Measurements from ENCODE around the gene PTPRN2.

PTPRN2 gene

GRCh38 chr7:158489462-158490155 is 98.0 kb downstream of the PTPRN2 start:
- DNase-seq (ENCODE audit: low read depth): no peak

- DNase-seq (ENCODE audit: low read depth): no peak
Measured at GRCh38 chr7:158488181-158488971, 99.2 kb downstream of the PTPRN2 start.

DNA sequence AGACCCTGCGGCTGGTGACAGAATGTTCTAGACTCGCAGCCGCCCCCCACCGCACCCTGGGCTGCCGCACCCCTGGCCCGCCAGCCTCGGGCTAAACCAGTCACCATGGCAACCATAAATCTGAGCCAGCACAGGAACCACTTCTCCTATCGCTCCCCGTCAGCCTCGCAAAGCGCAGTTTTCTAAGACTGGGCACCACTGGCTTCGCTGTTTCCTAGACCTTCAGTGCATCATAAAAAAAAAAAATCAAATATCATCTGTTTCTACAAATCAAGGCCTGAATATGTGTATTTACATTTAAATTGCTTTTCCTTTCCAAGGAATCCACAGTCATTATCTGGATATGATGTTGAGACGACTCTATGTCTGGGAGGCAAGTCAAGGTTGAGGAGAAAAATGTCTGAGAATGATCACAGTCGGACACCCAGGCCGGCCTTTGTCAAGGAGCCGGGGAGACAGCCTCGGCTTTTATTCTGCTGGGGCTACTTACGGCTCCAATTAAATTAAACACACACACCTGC is 99.9 kb downstream of the PTPRN2 start:
- DNase-seq (ENCODE audit: low read depth): no peak

- DNase-seq (ENCODE audit: low read depth): no peak
Measured at GRCh38 chr7:158486919-158487318, 100.7 kb downstream of the PTPRN2 start.

DNA sequence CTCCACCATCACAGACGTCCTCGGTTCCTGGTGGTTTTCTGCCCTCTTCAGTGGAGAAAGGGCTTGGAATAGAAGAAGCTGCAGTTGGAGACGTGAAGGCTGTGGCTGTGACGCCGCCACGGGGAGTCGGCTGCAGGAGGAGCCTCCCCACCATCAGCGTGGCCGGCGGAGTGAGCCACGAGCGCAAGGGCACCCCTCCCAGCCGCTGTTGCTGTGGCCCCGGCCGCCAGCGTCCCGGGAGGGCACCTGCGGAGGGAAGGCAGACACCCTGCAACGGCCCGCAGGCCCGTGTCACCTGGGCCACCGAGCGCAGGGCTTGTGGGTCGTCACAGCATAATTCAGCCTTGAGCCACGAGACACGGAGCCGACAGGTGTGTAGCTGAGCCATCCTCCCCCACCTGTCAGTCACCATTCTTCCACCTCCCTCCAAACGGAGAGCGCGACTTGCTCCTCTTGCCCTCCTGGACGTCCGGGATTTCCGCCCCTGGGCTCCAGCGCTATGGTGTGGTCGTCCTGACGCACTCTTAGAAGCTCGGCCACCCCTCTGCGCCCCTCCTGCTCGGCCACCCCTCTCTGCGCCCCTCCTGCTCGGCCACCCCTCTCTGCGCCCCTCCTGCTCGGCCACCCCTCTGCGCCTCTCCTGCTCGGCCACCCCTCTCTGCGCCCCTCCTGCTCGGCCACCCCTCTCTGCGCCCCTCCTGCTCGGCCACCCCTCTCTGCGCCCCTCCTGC is 102.7 kb downstream of the PTPRN2 start:
- DNase-seq (ENCODE audit: low read depth): no peak

- DNase-seq (ENCODE audit: low read depth): no peak
Measured at GRCh38 chr7:158482480-158482879, 105.1 kb downstream of the PTPRN2 start.

DNA sequence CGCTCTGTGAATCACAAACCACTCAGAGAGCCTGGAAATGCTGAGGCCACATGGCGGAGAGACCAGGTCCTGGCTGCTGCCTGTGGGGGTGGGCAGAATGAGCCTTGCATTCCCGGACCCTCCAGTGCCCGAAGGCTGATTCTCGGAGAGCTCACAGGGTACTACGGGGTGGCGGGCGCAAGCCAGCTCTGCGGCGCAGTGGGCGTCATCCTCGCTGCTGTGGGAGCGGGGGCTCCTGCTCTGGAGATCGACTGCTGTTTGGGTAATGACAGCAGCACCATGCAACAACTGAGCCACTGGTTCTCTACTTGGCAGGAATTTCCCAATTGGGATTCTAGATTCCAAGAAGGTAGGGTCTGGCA is 108.0 kb downstream of the PTPRN2 start:
- no peak for DNase-seq (ENCODE audit: low read depth)

DNA sequence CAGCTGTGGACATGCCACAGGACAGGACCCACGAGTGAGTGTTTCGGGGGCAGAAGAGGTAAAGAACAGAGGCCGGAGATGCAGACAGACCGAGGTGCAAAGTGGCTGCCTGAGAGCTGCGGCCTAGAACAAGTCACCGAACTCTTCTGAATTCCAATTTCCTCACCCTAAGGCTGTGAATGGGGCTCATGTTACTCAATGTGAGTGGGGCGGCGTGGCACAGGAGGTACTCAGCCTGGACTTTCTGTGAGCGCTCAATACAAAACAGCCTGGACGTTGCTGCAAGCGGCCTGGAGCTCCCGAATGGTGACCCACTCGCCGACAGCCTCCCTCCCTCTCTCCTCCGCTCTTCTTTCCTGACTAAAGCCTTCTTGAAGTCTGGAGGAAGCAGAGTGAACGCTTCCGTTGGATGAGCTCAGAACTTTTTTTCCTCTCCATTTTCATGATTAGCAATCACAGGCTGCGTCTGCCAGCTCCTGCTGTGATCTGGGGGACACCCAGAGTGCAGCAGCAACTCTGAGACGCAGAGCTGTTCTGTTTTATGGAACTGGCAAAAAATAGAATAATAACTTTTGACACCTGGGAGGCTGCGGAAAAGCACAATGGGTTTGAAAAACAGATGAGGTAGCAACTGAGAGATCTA is 108.5 kb downstream of the PTPRN2 start:
- DNase-seq (ENCODE audit: low read depth): no peak

DNA sequence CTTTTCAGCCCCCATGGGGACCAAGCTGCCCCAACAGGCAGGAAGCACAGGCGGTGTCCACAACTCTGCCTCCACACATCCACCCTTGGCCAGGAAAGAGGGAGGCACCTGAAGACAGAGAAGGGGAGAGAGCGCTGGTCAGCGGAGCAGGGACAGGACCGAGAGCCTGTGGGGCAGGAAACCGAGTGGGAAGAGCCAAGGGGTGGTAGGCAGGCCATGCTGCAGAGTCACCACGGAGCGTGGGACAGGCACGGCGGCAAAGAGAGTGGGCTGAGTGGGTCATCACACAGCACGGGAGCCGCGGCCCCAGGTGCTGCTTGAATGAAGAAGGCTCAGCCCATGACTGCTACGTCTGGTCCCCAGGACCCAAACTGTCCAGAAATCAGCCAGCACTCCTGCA is 109.8 kb downstream of the PTPRN2 start:
- no peak for DNase-seq (ENCODE audit: low read depth)

- DNase-seq (ENCODE audit: low read depth): no peak
Measured at GRCh38 chr7:158476331-158476932, 111.2 kb downstream of the PTPRN2 start.

DNA sequence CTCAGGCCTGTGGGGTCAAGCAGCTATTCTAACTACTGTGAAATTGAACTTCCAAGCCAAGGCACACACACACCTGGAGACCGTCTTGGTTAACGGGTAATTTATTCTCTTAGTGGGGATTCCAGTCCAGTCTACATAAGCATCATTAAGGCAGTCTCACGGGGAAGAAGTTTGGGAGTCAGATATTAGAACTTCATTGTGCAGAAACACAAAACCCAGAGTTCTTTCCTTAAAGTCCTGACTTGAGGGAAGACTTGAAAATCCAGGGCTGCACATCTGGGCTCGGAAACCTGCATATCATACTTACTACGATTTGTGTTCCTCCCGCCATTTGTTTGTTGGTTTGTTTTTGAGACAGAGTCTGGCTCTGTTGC is 112.0 kb downstream of the PTPRN2 start:
- no peak for DNase-seq (ENCODE audit: low read depth)

DNA sequence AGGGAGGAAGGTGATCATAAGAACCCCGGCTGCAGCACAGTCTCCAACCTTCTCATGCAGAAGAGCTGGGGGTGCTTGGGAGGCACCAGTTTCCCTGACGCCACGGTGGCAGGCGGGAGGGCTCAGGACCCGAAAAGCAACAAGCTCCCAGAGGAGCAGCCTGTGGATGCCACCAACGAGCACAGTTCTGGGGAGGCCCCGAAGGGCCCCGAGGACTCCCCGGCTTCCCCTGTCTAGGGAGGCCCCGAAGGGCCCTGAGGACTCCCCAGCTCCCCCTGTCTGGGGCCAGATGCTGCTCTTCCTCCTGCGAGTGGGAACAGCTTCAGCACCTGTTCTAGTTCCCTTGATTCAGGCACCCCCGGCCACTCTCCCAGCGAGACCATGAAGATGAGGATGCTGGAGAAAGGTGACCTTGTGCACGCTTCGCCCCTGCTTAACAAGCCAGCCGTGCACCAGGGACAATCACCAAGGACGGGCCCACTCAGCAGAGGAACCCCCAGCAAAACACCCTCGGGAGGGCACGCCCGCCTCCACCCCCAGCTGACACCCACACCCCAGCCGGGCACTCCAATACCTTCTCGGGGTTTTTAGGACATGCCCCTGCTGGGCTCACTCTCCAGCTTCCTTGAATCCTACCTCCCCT is 112.5 kb downstream of the PTPRN2 start:
- DNase-seq (ENCODE audit: low read depth): no peak

- no peak for DNase-seq (ENCODE audit: low read depth)
Measured at GRCh38 chr7:158474488-158474887, 113.1 kb downstream of the PTPRN2 start.

DNA sequence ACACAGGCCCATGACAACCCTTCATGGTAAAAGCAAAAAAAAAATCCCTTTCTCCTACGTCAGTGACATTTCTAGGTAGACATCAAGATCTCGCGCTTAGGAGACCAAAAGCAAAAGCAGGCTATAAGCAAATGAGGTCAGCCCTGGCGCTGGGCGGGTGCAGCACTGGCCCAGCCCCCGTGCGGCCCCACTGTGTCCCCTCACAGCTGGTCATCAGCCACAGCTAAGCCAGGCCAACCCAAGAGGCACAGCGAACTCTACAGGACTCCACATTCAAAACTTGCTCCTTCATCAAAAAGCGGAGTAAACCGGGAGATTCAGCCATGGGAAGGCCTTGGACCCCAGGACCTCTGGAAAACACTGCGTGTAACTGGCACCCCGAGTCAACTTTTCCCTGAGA is 113.7 kb downstream of the PTPRN2 start:
- DNase-seq (ENCODE audit: low read depth): no peak

GRCh38 chr7:158473221-158473620 is 114.4 kb downstream of the PTPRN2 start:
- DNase-seq (ENCODE audit: low read depth): no peak

DNA sequence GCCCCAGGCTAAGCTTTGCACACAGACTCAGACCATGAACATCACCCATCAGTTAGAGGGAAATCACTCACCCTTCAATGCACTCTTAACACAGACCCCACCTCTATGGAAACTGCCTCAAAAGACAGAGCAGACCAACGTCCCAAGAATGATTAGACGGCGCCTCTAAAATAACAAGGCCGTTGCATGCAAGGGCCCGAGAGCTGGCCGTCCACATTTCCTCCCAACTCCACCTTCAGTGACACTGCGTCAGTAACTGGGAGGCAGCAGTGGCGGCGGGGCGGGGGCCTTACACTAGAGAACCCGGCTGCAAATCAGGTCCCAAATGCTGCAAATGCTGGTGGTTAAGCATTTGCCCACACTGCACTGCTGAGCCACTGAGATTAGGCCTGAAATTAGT is 115.0 kb downstream of the PTPRN2 start:
- no peak for DNase-seq (ENCODE audit: low read depth)

GRCh38 chr7:158471716-158472115 is 115.9 kb downstream of the PTPRN2 start:
- DNase-seq (ENCODE audit: low read depth): no peak

GRCh38 chr7:158470336-158470735 is 117.3 kb downstream of the PTPRN2 start:
- no peak for DNase-seq (ENCODE audit: low read depth)

- DNase-seq (ENCODE audit: low read depth): no peak
Measured at GRCh38 chr7:158469396-158470051, 118.1 kb downstream of the PTPRN2 start.

GRCh38 chr7:158468700-158469296 is 118.8 kb downstream of the PTPRN2 start:
- no peak for DNase-seq (ENCODE audit: low read depth)
